Ectodermal cell (in vitro differentiated cells): ENCODE results near the gene SOS1.
"Not testable (repeated sequence)": the region's sequence is repeated elsewhere in the genome, so short reads cannot be mapped to it uniquely, and the experiment has no call there.

Experiments used
- H3K27ac ChIP-seq: 2 replicates; pipeline ENCODE4 v1.7.0; 2013; ENCODE audit warnings: mild to moderate bottlenecking, low read depth, low read length; ENCODE audit not compliant: insufficient read depth, poor library complexity, severe bottlenecking
- H3K27me3 ChIP-seq: 2 replicates; pipeline ENCODE4 v1.7.0; 2013; ENCODE audit warnings: mild to moderate bottlenecking, low read length; ENCODE audit not compliant: insufficient read depth, control insufficient read depth, poor library complexity, severe bottlenecking
- H3K36me3 ChIP-seq: one replicate; pipeline ENCODE4 v1.7.0; 2013; ENCODE audit warnings: low read length; ENCODE audit not compliant: control insufficient read depth, insufficient read depth
- H3K4me1 ChIP-seq: one replicate; pipeline ENCODE4 v1.7.0; 2013; ENCODE audit warnings: low read length; ENCODE audit not compliant: control insufficient read depth, insufficient read depth
- H3K4me3 ChIP-seq: 2 replicates; pipeline ENCODE4 v1.7.0; 2013; ENCODE audit warnings: low read depth, low read length, control low read depth; ENCODE audit not compliant: insufficient read depth
- H3K9me3 ChIP-seq: 2 replicates; pipeline ENCODE4 v1.7.0; 2013; ENCODE audit warnings: mild to moderate bottlenecking, low read length, moderate library complexity; ENCODE audit not compliant: control insufficient read depth
- WGBS, 2 experiments: methylation state at CpG; one replicate each; pipeline ENCODE4 v1.1.7; 2013; ENCODE audit warnings: missing lambda C conversion rate in 2 of 2; 5-methylcytosine and 5-hydroxymethylcytosine counted together

Gene SOS1

DNA sequence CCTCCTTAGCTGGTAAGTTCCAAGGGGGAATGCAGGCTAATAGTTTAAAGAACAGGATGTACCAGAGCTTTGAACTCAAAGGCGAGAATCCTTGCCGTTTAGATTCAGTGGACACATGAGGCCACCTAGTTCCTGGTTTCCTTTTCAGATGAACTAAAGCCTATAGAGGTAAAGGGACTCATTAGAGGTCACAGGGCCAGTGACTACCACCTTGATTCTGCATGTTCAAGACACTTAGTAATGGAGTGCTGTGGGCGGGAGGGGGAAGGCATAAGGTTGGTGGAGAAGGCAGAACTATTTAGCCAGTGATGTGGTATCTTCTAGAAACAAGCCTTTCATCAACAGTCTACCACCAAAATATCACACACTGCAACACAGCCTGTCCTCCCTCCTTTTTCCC lies 183.3 kb downstream of the SOS1 start:
- H3K27ac ChIP-seq: no peak overlapping the region
- 96 to 99% methylated on average over 3 of the region's 3 CpGs for WGBS, 2 experiments
- no peaks in the 10 kb centered on the region for H3K9me3 ChIP-seq
- H3K27me3 ChIP-seq: no peaks in the 10 kb centered on the region
- no peaks in the 10 kb centered on the region for H3K36me3 ChIP-seq
- H3K4me3 ChIP-seq: no peak overlapping the region
- H3K4me1 ChIP-seq: no peaks in the 10 kb centered on the region

DNA sequence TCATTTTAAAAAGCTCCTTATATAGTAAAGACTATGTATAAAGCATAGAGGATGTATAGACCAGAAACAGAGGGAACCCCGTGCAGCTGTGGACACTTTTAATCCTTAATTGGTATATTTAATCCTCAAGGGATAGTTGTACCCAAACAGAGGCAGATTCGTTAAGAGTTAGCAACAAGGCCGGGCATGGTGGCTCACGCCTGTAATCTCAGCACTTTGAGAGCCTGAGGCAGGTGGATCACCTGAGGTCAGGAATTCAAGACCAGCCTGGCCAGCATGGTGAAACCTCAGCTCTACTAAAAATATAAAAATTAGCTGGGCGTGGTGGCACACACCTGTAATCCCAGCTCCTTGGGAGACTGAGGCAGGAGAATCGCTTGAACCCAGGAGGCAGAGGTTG lies 184.3 kb downstream of the SOS1 start:
- not testable (repeated sequence) for H3K27ac ChIP-seq, H3K9me3 ChIP-seq, H3K36me3 ChIP-seq, H3K4me1 ChIP-seq, H3K4me3 ChIP-seq, H3K27me3 ChIP-seq
- WGBS, 2 experiments: 90 to 95% methylated on average over 6 of the region's 6 CpGs

DNA sequence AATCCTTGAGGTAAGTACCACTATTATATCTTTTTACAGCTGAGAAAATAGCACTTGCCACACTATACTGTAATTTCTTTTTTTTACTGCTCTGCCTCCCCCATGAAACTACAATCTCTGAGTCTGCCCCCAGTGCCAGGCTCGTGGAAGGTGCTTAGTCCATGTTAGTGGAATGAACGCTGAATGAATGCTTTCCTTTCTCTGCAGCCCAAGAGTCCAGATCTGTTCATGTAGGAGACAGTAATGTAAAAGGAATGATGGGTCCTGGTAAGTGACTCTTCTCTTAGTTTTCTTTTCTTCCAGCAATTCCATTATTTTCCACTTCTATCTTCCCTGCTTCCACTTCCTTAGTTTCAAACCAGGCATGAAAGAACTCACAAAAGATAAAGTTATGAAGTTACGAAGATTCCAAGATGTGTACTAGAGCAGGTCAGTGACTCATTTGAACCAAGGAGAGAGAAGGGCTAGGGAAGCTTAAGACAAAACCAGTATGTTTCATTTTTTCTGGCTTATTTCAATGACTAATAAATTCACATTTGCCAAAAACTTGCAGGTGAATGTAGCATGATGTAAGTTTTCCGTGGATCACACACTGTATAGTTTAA lies 185.2 kb downstream of the SOS1 start:
- Histone ChIP-seq H3K4me1 (no peaks in the 10 kb centered on the region), H3K27ac (no peak overlapping the region), H3K4me3 (no peak overlapping the region), H3K36me3 (no peaks in the 10 kb centered on the region), H3K9me3 (no peaks in the 10 kb centered on the region), H3K27me3 (no peaks in the 10 kb centered on the region)
- WGBS, 2 experiments: 92 to 98% methylated on average over 3 of the region's 4 CpGs

DNA sequence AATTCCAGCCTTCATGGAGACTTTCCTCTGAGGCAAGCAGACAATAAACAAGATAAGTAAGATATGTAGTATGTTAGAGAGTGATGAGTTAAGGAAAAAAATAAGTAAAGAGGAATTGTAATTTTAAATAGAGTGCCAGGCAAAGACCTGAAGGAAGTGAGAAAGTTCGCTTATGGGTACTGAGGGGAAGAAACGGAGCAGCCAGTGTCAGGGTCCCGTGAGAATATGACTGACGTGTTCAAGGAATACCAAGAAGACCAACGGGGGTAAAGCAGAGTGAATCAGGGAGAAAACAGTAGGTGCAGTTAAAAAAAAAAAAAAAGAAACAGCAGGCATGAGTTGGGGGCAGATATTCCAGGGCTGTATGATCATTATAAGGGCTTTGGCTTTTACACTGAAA lies 186.1 kb downstream of the SOS1 start:
- H3K9me3 ChIP-seq: no peaks in the 10 kb centered on the region
- 84 to 88% methylated on average over 5 of the region's 5 CpGs for WGBS, 2 experiments
- H3K27me3 ChIP-seq: no peaks in the 10 kb centered on the region
- no peaks in the 10 kb centered on the region for H3K4me1 ChIP-seq
- no peak overlapping the region for H3K4me3 ChIP-seq
- H3K36me3 ChIP-seq: no peaks in the 10 kb centered on the region
- H3K27ac ChIP-seq: no peak overlapping the region

DNA sequence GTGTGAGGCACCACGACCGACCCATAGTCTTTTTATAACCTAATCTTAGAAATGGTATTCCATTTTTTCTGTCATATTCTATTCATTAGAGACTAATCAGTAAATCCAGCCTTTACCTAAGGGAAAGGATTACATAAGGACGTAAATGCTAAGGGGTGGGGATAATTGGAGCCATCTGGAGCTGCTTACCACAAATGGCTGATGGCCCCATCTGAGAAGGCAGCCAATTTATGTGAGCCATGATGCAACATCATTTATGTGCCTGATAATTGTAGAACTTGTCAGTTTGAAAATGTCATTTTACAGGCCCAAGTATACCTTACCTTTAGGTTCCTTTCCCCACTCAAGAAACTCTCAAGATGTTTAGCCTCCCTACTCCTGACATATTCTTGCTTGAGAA lies 187.2 kb downstream of the SOS1 start:
- Histone ChIP-seq H3K27ac (no peak overlapping the region), H3K36me3 (no peaks in the 10 kb centered on the region), H3K27me3 (no peaks in the 10 kb centered on the region), H3K9me3 (no peaks in the 10 kb centered on the region), H3K4me3 (no peak overlapping the region), H3K4me1 (no peaks in the 10 kb centered on the region)
- 95 to 99% methylated on average over 3 of the region's 3 CpGs for WGBS, 2 experiments

DNA sequence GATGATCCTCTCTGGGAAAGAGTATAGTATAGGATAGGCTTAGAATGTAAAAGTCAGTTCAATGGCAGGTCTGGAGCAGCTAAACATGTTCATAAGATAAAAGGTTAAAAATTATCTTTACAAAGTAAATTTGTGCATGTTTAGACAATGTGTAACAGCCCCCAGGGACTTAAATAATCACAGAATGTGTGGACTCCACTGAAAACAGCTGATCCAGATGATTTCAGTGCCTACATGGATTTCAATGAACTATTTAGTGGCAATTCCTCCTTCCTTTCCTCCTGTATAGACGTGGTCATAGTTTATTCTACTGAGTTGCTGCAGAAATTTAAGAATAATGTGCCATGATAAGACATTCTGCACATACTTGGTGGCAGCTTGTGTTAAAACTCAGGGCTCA lies 188.3 kb downstream of the SOS1 start:
- Histone ChIP-seq H3K27me3 (no peaks in the 10 kb centered on the region), H3K36me3 (no peaks in the 10 kb centered on the region), H3K27ac (no peak overlapping the region), H3K9me3 (no peaks in the 10 kb centered on the region), H3K4me1 (no peaks in the 10 kb centered on the region), H3K4me3 (no peak overlapping the region)
- WGBS, 2 experiments: 80 to 100% methylated on average over 1 of the region's 1 CpG
